ENCODE measurements around the gene BMP8B. TPM values are rescaled to one million over a fixed set of nuclear protein-coding genes. Genes with fewer than 3 reads are reported as not detected.

BMP8B gene
- total and polyA plus RNA-seq, 2 of the 8 experiments (the other 6 are each of a cell fraction or from before 2014, with no cell fraction given): 0.37 to 0.50 TPM

DNA sequence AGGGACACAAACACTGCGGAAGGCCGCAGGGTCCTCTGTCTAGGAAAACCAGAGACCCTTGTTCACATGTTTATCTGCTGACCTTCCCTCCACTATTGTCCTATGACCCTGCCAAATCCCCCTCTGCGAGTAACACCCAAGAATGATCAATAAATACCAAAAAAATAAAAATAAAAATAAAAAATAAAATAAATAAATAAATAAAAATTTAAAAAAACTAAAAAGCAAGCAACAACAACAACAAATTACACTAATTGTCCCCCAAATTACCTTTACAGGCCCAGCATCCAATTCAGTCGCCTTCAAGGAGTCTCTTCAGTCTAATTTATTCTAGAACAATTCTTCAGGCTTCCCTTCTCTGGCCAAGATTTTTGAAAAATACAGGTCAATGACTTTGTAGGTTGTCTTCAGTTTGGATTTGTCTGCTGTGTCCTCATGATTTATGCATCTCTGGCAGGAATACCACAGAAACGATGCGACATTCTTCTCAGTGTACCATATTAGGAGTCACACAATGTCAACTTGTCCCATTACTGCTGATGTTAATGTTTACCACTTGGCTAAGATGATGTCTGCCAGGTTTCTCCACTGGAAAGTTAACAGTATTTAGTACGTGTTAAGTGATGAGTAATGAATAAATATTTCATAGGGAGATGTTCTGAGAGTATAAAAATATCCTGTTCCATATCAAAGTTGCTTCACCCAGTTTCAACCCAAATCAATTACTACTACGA is 20.3 kb upstream of the BMP8B start (continued):
- TF ChIP-seq, protein P1, sequence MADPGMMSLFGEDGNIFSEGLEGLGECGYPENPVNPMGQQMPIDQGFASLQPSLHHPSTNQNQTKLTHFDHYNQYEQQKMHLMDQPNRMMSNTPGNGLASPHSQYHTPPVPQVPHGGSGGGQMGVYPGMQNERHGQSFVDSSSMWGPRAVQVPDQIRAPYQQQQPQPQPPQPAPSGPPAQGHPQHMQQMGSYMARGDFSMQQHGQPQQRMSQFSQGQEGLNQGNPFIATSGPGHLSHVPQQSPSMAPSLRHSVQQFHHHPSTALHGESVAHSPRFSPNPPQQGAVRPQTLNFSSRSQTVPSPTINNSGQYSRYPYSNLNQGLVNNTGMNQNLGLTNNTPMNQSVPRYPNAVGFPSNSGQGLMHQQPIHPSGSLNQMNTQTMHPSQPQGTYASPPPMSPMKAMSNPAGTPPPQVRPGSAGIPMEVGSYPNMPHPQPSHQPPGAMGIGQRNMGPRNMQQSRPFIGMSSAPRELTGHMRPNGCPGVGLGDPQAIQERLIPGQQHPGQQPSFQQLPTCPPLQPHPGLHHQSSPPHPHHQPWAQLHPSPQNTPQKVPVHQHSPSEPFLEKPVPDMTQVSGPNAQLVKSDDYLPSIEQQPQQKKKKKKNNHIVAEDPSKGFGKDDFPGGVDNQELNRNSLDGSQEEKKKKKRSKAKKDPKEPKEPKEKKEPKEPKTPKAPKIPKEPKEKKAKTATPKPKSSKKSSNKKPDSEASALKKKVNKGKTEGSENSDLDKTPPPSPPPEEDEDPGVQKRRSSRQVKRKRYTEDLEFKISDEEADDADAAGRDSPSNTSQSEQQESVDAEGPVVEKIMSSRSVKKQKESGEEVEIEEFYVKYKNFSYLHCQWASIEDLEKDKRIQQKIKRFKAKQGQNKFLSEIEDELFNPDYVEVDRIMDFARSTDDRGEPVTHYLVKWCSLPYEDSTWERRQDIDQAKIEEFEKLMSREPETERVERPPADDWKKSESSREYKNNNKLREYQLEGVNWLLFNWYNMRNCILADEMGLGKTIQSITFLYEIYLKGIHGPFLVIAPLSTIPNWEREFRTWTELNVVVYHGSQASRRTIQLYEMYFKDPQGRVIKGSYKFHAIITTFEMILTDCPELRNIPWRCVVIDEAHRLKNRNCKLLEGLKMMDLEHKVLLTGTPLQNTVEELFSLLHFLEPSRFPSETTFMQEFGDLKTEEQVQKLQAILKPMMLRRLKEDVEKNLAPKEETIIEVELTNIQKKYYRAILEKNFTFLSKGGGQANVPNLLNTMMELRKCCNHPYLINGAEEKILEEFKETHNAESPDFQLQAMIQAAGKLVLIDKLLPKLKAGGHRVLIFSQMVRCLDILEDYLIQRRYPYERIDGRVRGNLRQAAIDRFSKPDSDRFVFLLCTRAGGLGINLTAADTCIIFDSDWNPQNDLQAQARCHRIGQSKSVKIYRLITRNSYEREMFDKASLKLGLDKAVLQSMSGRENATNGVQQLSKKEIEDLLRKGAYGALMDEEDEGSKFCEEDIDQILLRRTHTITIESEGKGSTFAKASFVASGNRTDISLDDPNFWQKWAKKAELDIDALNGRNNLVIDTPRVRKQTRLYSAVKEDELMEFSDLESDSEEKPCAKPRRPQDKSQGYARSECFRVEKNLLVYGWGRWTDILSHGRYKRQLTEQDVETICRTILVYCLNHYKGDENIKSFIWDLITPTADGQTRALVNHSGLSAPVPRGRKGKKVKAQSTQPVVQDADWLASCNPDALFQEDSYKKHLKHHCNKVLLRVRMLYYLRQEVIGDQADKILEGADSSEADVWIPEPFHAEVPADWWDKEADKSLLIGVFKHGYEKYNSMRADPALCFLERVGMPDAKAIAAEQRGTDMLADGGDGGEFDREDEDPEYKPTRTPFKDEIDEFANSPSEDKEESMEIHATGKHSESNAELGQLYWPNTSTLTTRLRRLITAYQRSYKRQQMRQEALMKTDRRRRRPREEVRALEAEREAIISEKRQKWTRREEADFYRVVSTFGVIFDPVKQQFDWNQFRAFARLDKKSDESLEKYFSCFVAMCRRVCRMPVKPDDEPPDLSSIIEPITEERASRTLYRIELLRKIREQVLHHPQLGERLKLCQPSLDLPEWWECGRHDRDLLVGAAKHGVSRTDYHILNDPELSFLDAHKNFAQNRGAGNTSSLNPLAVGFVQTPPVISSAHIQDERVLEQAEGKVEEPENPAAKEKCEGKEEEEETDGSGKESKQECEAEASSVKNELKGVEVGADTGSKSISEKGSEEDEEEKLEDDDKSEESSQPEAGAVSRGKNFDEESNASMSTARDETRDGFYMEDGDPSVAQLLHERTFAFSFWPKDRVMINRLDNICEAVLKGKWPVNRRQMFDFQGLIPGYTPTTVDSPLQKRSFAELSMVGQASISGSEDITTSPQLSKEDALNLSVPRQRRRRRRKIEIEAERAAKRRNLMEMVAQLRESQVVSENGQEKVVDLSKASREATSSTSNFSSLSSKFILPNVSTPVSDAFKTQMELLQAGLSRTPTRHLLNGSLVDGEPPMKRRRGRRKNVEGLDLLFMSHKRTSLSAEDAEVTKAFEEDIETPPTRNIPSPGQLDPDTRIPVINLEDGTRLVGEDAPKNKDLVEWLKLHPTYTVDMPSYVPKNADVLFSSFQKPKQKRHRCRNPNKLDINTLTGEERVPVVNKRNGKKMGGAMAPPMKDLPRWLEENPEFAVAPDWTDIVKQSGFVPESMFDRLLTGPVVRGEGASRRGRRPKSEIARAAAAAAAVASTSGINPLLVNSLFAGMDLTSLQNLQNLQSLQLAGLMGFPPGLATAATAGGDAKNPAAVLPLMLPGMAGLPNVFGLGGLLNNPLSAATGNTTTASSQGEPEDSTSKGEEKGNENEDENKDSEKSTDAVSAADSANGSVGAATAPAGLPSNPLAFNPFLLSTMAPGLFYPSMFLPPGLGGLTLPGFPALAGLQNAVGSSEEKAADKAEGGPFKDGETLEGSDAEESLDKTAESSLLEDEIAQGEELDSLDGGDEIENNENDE (IDR thresholded peaks at IDR 0.05; ENCODE audit: insufficient replicate concordance, low read length): no peak
- TF ChIP-seq PHF8 (conservative IDR thresholded peaks at IDR 0.05; ENCODE audit: low read depth, low read length) (no peak), BACH1 (IDR thresholded peaks at IDR 0.05; ENCODE audit: low read length) (no peak)
